AG04449 (cell line): ENCODE data around the gene SLC7A10.

Experiments
- CTCF ChIA-PET: fragments of 350-600 bp; formaldehyde crosslinking; extraction: SDS; loops from one replicate; lab custom pipeline; 2021; ENCODE audit warnings: antibody characterized with exemption; lab: Yijun Ruan, JAX
- POLR2A ChIA-PET: fragments of 400-600, 350-600 bp; formaldehyde crosslinking; extraction: SDS; loops from one replicate; lab custom pipeline; 2020; ENCODE audit warnings: antibody characterized with exemption, inconsistent platforms; lab: Yijun Ruan, JAX
- DNase-seq: peaks from one replicate; pipeline ENCODE4 v3.0.0-alpha.2; 2010; ENCODE audit warnings: low read depth, low spot score
- H3K4me3 ChIP-seq: 2 replicates; pipeline ENCODE4 v1.5.1; 2011; ENCODE audit warnings: low read depth, mild to moderate bottlenecking, control low read depth, low read length
- TF ChIP-seq, protein P1 (sequence below): IDR thresholded peaks from one replicate; pipeline ENCODE4 v1.5.1; 2011; ENCODE audit warnings: mild to moderate bottlenecking, moderate library complexity, low read length, control low read depth, inconsistent platforms; ENCODE audit not compliant: insufficient read depth; ENCODE audit errors: missing control alignments

Gene SLC7A10

DNA sequence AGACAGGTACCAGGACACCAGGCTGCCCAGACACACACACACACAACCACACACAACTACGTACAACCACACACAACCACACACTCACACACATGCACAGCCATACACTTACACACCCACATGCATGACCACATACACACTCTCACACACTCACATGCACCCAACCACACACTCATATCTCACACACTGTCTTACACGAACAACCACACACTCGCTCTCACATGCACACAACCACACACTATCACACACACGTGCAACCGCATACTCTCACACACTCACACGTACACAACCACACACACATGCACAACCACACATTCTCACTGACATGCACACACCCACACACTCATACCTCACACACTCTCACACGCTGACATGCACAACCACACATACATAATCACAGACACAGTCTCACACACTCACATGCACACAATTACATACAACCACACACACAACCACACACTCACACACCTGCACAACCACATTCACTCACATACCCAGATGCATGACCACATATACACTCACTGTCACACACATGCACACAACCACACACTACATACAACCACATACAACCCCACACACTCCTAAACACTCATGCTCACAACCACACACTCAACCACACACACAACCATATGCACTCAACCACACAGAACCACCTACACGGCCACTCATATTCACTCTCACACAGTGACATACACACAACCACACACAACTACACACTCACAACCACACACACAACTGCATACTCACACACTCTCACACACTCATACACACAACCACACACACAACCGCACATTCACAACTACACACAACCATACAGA lies 7.6 kb upstream of the SLC7A10 start:
- TF ChIP-seq, protein P1, sequence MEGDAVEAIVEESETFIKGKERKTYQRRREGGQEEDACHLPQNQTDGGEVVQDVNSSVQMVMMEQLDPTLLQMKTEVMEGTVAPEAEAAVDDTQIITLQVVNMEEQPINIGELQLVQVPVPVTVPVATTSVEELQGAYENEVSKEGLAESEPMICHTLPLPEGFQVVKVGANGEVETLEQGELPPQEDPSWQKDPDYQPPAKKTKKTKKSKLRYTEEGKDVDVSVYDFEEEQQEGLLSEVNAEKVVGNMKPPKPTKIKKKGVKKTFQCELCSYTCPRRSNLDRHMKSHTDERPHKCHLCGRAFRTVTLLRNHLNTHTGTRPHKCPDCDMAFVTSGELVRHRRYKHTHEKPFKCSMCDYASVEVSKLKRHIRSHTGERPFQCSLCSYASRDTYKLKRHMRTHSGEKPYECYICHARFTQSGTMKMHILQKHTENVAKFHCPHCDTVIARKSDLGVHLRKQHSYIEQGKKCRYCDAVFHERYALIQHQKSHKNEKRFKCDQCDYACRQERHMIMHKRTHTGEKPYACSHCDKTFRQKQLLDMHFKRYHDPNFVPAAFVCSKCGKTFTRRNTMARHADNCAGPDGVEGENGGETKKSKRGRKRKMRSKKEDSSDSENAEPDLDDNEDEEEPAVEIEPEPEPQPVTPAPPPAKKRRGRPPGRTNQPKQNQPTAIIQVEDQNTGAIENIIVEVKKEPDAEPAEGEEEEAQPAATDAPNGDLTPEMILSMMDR = no peak
- CTCF ChIA-PET = interaction anchor here (2.9 to 11.3 kb wide), 4 partner anchors 9 to 182 kb away, joined by 11 to 406 read pairs (median 29); partner anchors contain the start of gene SLC7A10
- POLR2A ChIA-PET = no interaction called here
- no peak overlapping the region for H3K4me3 ChIP-seq
- DNase-seq = no peak

DNA sequence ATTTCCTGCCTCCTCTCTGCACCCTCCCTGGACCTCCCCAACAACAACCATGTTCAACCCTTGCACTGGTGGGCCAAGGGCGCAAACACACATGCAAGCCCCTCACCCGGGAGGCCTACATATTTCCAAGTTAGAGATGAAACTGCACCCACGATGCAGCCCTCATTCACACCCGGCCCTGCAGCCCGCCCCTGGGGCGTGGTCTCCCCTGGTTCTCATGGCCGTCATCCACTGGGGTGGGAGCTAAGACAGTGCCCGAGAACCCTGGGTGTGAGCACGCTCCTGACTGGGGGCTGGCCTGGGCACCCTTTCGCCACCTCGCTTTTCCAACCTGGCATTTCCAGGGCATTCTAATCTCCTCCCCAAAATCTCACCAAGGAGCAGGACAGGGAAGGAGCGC lies 7.0 kb upstream of the SLC7A10 start:
- POLR2A ChIA-PET = no interaction called here
- DNase-seq = no peak
- CTCF ChIA-PET = no interaction called here
- TF ChIP-seq, protein P1 = no peak
- H3K4me3 ChIP-seq = no peak overlapping the region

DNA sequence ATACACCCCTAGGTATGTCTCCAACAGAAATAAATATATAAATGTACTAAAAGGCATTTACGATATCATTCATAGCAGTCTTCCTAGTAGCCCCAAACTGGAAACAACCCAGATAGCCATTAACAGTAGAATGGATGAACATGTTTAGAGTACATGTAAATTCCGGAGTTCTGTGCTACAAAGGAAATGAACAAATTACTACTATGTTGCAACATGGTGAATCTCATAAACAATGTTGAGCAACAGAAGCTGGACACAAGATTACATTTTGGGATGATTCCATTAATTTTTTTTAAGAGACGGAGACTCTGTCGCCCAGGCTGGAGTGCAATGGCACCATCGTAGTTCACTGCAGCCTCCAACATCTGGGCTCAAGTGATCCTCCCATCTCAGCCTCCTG lies 5.9 kb upstream of the SLC7A10 start:
- ChIA-PET CTCF (interaction anchor here (0.9 to 1.5 kb wide), 3 partner anchors 10 to 177 kb away, joined by 3 to 5 read pairs (median 3); no protein-coding TSS in a partner anchor), POLR2A (no interaction called here)

GRCh38 chr19:33229962-33230361 lies 4.3 kb upstream of the SLC7A10 start:
- TF ChIP-seq, protein P1 = no peak
- ChIA-PET CTCF (no interaction called here), POLR2A (no interaction called here)
- DNase-seq = no peak
- H3K4me3 ChIP-seq = no peak overlapping the region

More for the DNA sequence above, 5.9 kb upstream of the SLC7A10 start:
- TF ChIP-seq, protein P1 = no peak
- DNase-seq = no peak
- H3K4me3 ChIP-seq = no peak overlapping the region

GRCh38 chr19:33227870-33228599 lies 2.4 kb upstream of the SLC7A10 start:
- POLR2A ChIA-PET = interaction anchor here (1.2 kb wide), 1 partner anchor 166 kb away, joined by 3 read pairs; no protein-coding TSS in a partner anchor
- CTCF ChIA-PET = interaction anchor here (1.0 to 2.6 kb wide), 3 partner anchors 9 to 178 kb away, joined by 3 to 12 read pairs (median 7); no protein-coding TSS in a partner anchor
- TF ChIP-seq, protein P1 = no peak
- H3K4me3 ChIP-seq = no peak overlapping the region
- no peak for DNase-seq
